Mucosa of descending colon (tissue), 3 donors: ENCODE measurements around the gene ZBTB43. TPM values are rescaled to one million over a fixed set of nuclear protein-coding genes. Genes with fewer than 3 reads are reported as not detected.

Experiments used
- ATAC-seq: fragments of 200-7000 bp; cut with Tn5 transposase; one replicate; pipeline ENCODE4 v1.9.1; 2020; ENCODE audit warnings: mild to moderate bottlenecking, moderate library complexity
- DNase-seq, 3 donors: peaks; one replicate each; pipeline ENCODE4 v3.0.0-alpha.2; 2020
- H3K36me3 ChIP-seq: fragments of 200-600 bp; one replicate; pipeline ENCODE4 v1.8.0; 2021; ENCODE audit warnings: low read depth, mild to moderate bottlenecking
- H3K4me1 ChIP-seq: fragments of 200-600 bp; one replicate; pipeline ENCODE4 v1.8.0; 2021; ENCODE audit warnings: low read depth, mild to moderate bottlenecking
- H3K4me3 ChIP-seq: fragments of 200-600 bp; one replicate; pipeline ENCODE4 v1.8.0; 2021; ENCODE audit warnings: mild to moderate bottlenecking
- H3K9me3 ChIP-seq: fragments of 200-600 bp; one replicate; pipeline ENCODE4 v1.8.0; 2021; ENCODE audit warnings: mild to moderate bottlenecking
- CTCF ChIP-seq: fragments of 200-600 bp; IDR thresholded peaks from one replicate; pipeline ENCODE4 v1.8.0; 2022; ENCODE audit warnings: antibody characterized with exemption, mild to moderate bottlenecking
- intact Hi-C, 2 donors: fragments of 100-400 bp; cut with DNase I in 1 of 2; cut with micrococcal nuclease in 1 of 2; formaldehyde crosslinking; loops; one replicate each; pipeline versions ENCODE4 v1.11.0 to v1.11.1; 2022; cut with DNase I, micrococcal nuclease
- total RNA-seq, 3 donors: library from RNA; stranded (reverse); fragmentation: NEBNext Ultra II Directional in 2 of 3; extraction: Animal tissue kit (Norgen Biotek cat#: 25700) in 2 of 3; gene quantifications; one replicate each; pipeline versions ENCODE4 v1.2.1 to v1.2.4, GENCODE V29; 2021 to 2023
- donor health status: DM: no; HTN: no; CAD: no; lungs with moderate emphysema.
- donor health status: DM: no; HTN: no; CAD: no.
- donor health status: DM: no; HTN: yes; CAD: no.

Gene ZBTB43
- total RNA-seq, 3 donors from 2014 or later: 18.8 to 24.0 (median 21.7) TPM

- no peak for TF ChIP-seq CTCF
- DNase-seq (no peak), ATAC-seq (no peak)
- H3K9me3 ChIP-seq: no peaks in the 10 kb centered on the region
- no peak overlapping the region for H3K4me3 ChIP-seq
- intact Hi-C loops: no loop called here
- H3K36me3 ChIP-seq: no peaks in the 10 kb centered on the region
- no peaks in the 10 kb centered on the region for H3K4me1 ChIP-seq
These were observed 67.7 kb downstream of the ZBTB43 start for GRCh38 chr9:126872516-126872915.

- no peaks in the 10 kb centered on the region for H3K36me3 ChIP-seq
- no peaks in the 10 kb centered on the region for H3K4me1 ChIP-seq
- DNase-seq (no peak), ATAC-seq (no peak)
- H3K9me3 ChIP-seq: no peaks in the 10 kb centered on the region
- H3K4me3 ChIP-seq: no peak overlapping the region
- intact Hi-C loops: no loop called here
- no peak for TF ChIP-seq CTCF
These were observed 69.9 kb downstream of the ZBTB43 start for GRCh38 chr9:126874546-126875314.

GRCh38 chr9:126875756-126876510 is 71.1 kb downstream of the ZBTB43 start:
- no peak for ATAC-seq
- Histone ChIP-seq H3K4me1 (no peaks in the 10 kb centered on the region), H3K4me3 (no peak overlapping the region), H3K36me3 (no peaks in the 10 kb centered on the region), H3K9me3 (no peaks in the 10 kb centered on the region)
- no peak for DNase-seq
- no peak for TF ChIP-seq CTCF
- intact Hi-C loops: no loop called here

- intact Hi-C loops: no loop called here
- H3K4me1 ChIP-seq: no peaks in the 10 kb centered on the region
- no peak for TF ChIP-seq CTCF
These were observed 71.7 kb downstream of the ZBTB43 start for GRCh38 chr9:126876531-126876930.

GRCh38 chr9:126877418-126877817 is 72.6 kb downstream of the ZBTB43 start:
- intact Hi-C loops: no loop called here
- Histone ChIP-seq H3K36me3 (no peaks in the 10 kb centered on the region), H3K4me1 (no peaks in the 10 kb centered on the region), H3K9me3 (no peaks in the 10 kb centered on the region), H3K4me3 (no peak overlapping the region)
- DNase-seq (no peak), ATAC-seq (no peak)
- TF ChIP-seq CTCF: no peak

More at GRCh38 chr9:126876531-126876930, 71.7 kb downstream of the ZBTB43 start:
- DNase-seq (no peak), ATAC-seq (no peak)
- Histone ChIP-seq H3K9me3 (no peaks in the 10 kb centered on the region), H3K4me3 (no peak overlapping the region), H3K36me3 (no peaks in the 10 kb centered on the region)
